ENCODE results near the gene ENPP7.

The ENPP7 gene

DNA sequence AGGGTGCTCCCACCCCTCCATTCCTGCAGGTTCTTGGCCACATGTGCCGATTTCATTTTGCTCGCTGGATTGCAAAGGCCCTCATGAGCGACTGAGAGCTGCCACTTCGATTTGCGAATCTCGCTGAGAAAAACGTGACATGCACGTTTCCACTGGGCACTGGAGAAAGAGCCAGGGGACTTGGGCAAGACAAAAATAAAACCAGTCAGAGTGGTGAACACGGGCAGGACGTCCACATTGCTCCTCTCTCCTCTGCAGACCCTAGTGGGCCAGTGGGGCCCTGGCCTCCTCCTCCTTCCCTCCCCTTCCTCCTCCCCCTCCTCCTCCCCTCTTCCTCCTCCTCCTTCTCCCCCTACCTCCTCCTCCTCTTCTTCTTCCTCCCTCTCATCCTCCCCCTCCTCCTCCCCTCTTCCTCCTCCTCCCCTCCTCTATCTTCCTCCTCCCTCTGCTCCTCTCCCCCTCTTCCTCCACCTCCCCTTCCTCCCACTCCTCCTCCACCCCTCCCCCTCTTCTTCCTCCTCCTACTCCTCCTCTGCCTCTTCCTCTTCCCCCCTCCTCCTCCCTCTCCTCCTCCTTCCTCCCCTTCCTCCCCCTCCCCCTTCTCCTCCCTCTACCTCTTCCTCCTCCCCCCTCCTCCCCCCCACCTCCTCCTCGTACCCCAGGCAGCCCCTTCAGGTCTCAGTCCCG, 28.1 kb upstream of the ENPP7 start:
- DNase-seq = no peak

- DNase-seq = no peak
Observed at GRCh38 chr17:79704691-79705090, 26.1 kb upstream of the ENPP7 start.

- DNase-seq = no peak
Observed at GRCh38 chr17:79705674-79706073, 25.1 kb upstream of the ENPP7 start.

GRCh38 chr17:79706931-79707850, 23.6 kb upstream of the ENPP7 start:
- DNase-seq = peak; percentile 45

- DNase-seq = peak; percentile 75
Observed at GRCh38 chr17:79707931-79708891, 22.5 kb upstream of the ENPP7 start.

DNA sequence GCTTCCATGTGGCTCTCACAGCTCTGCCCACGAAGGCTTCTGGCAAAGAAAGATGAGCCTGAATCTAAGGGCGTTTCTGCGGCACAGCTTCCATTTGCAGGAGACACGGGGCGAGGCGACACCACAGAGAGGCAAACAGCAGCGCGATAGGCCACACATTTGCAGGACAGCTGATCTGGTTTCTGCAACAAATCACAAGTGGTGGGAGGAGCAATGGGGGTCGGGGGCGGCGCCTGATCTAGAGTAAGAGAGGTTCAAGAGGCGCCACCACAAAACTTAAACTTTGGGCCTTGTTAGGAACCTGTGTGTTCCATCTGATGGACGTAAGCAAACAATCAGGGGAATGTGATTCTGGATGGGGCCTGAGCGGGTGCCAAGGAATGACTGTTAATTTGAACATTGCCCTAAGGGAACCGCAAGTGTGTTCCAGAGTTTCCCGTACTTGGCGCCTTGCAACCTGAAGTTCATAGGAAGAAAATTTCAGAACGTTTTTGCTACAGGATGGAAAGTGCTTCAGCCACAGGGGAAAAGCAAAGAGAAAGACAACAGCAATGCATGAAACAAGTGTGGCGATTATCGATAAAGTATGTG, 18.9 kb upstream of the ENPP7 start:
- no peak for DNase-seq

- no peak for DNase-seq
Observed at GRCh38 chr17:79713391-79713790, 17.4 kb upstream of the ENPP7 start.

- DNase-seq = no peak
Observed at GRCh38 chr17:79714176-79715097, 16.3 kb upstream of the ENPP7 start.

DNA sequence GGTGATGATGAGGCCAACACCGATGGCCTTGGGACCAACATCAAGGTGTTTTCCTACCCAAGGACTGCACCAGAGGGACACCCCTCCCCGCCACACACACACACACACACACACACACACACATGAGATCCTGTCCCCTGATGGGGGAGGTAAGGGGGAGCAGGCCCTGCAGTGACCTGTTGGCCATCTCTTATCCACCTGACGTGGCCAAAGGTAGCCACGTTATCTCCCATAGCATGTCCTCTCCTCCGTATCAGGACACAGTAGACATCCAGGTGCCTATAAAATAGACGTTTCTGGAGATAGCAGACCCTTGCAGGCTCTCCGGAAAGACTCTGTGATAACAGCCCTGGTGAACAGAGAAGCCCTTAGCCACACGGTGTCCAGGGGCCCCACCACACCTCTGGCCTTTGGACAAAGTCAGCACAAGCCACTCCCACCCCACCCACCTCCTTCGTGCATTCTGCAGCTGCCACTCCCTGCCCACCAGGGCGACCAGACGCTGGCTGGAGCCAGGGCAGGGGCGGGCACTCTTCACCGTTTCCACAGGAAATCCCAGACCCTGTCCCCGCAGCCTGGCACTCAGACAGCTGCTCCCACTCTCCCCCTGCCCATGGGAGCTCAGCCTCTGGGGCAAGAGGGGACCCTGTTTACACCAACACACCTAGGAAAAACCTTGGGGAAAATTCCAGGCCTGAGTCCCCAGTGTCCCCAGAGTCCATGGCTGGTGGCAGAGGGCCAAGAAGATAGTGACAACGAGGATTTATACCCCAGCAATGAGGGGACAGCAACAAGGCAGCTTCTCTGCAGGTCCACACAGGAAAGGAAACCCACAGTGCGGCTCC, 15.4 kb upstream of the ENPP7 start:
- DNase-seq = no peak

DNA sequence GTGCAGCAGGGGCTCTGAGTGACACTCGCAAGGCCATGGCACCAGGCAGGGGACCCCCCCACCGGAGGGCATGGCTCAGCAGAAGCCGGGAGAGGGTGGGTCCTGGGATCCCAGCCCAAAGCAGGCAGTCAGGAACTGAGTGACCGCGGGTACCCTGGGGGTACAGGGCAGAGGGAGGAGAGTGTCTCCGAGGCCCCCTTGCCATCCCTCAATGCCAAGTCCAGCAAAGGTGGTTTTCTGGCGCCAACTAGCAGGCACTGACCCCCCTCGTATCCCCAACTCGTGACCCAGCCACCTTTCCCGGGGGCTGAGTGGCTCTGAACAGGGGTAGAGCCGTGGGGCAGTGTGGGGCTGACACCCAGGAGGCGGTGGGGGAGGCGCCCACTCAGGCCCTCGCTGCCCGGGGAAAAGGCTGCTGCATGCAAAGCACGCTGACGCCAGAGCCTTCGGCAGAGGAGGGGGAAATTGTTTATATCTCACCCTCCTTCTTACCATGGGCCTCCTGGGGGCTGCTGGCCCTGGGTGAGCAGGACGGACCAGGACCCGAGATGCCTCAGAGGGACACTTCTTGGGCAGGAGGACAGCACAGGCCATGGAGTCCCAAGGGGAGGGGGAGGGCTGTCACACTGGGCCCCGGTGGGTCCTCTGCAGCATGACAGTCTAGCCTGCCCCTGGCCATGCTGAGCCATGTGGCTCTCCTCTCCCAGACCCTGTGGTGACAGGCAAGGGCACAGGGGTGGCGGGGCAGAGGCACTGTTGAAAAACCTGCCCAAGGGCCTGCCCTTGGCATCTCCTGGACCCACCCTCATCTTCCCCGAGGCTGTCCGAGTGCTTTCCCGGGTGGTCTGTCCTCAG, 14.6 kb upstream of the ENPP7 start:
- DNase-seq = no peak

DNA sequence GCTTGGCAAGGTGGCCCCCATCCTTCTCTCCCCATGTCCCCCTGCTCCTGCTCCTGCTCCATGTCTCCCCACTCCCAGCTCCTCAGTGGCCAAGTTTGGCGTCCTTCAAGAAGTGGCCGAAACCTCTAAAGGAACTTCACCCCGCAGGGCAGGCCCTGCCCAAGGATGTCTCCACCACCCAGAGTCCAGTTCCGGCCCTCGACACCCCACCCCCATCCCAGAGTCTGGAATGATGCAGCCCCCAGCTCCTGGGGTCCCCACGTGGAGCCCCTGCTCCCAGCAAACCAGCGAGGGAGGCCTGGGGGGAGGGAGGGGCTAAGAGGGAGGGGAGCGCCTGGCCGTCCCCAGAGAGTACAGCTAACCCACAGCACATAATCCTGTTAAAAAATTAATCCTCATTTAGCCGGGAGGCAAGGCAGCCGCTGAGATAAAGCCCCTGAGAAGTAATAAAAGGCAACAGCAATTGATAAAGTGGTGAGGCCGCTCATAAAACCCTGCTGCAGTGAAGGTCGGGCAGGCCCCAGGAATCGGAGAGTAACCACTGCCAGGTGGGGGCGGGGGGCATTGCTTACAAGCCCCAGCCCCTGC, 9.9 kb upstream of the ENPP7 start:
- DNase-seq = no peak

GRCh38 chr17:79721993-79722671, 8.6 kb upstream of the ENPP7 start:
- DNase-seq = no peak

DNA sequence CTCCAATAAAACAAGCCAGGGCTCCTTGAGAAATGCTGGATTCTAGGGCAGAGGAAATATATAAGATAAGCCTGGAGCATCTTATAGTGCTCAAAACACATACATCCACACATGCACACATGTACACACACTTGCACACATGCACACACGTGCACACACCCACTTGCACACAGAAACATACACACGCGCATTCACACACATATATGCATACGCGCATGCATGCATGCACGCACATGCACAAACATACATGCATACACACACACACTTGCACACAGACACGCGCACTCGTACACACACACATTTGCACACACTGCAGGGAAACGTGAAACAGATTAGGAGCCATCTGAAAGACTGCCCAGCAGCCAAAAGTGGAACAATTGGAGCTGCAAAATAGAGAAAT, 8.0 kb upstream of the ENPP7 start:
- no peak for DNase-seq

GRCh38 chr17:79728169-79728907, 2.4 kb upstream of the ENPP7 start:
- DNase-seq = peak; percentile 85

- no peak for DNase-seq
Observed at GRCh38 chr17:79728908-79729471, 1.8 kb upstream of the ENPP7 start.

- DNase-seq = no peak
Observed at GRCh38 chr17:79729761-79730160, 982 bp upstream of the ENPP7 start.

DNA sequence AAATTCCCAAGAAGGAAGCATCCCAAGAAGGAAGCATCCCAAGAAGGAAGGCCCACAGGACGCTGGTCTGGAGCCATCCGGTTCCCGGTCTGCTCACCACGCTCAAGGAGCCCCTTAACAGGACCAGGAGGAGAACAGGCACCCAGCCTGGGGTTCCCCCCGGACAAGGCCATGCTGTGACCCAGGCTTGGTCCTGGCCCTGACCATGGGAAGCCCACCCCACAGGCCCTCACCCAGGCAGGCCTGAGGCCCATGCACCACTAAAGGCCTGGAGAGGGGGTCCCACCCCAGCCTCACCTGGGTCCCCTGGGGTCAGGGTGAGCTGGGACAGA, 340 bp upstream of the ENPP7 start:
- DNase-seq = no peak

Measured in right kidney (tissue), 1 donor.